Right ventricle myocardium inferior (tissue), 1 donor: ENCODE data around the gene SORCS2. TPM values are rescaled to one million over a fixed set of nuclear protein-coding genes. Genes with fewer than 3 reads are reported as not detected.

Source experiments
- ATAC-seq: fragments of 200-7000 bp; cut with Tn5 transposase; one replicate; pipeline ENCODE4 v1.9.1; 2020; ENCODE audit warnings: mild to moderate bottlenecking, moderate library complexity
- DNase-seq: peaks from one replicate; pipeline ENCODE4 v3.0.0; 2021; ENCODE audit errors: missing footprints
- intact Hi-C: fragments of 100-400 bp; cut with DNase I; formaldehyde crosslinking; loops from one replicate; pipeline ENCODE4 v1.11.0; 2022
- total RNA-seq: library from RNA; stranded (reverse); fragmentation: NEBNext Ultra II Directional; extraction: Animal tissue kit (Norgen Biotek cat#: 25700); gene quantifications from one replicate; pipeline ENCODE4 v1.2.1, GENCODE V29; 2021
- donor health status: DM: no; HTN: yes; CAD: no; lungs with severe emphysema.

Gene SORCS2
- total RNA-seq, 1 donor from 2014 or later: 1.1 TPM

- DNase-seq (peak; percentile 64), ATAC-seq (no peak)
- intact Hi-C loops: loop anchor here (10.0 kb wide), 1 partner anchor 413 kb away; no protein-coding TSS in a partner anchor
Measured at GRCh38 chr4:7301846-7302630, 109.7 kb downstream of the SORCS2 start.

GRCh38 chr4:7302781-7303404, 110.6 kb downstream of the SORCS2 start:
- ATAC-seq (no peak), DNase-seq (peak; percentile 45)
- intact Hi-C loops: loop anchor here (10.0 kb wide), 1 partner anchor 412 kb away; no protein-coding TSS in a partner anchor

GRCh38 chr4:7303561-7303960, 111.2 kb downstream of the SORCS2 start:
- intact Hi-C loops: loop anchor here (10.0 kb wide), 1 partner anchor 411 kb away; no protein-coding TSS in a partner anchor
- ATAC-seq: no peak

GRCh38 chr4:7304436-7304835, 112.1 kb downstream of the SORCS2 start:
- intact Hi-C loops: loop anchor here (10.0 kb wide), 1 partner anchor 410 kb away; no protein-coding TSS in a partner anchor
- ATAC-seq: no peak
- DNase-seq: no peak

More at GRCh38 chr4:7303561-7303960, 111.2 kb downstream of the SORCS2 start:
- no peak for DNase-seq

- ATAC-seq (no peak), DNase-seq (no peak)
- intact Hi-C loops: loop anchor here (10.0 kb wide), 1 partner anchor 409 kb away; no protein-coding TSS in a partner anchor
Measured at GRCh38 chr4:7306021-7306965, 114.0 kb downstream of the SORCS2 start.

- ATAC-seq (no peak), DNase-seq (no peak)
- intact Hi-C loops: loop anchor here (10.0 kb wide), 1 partner anchor 408 kb away; no protein-coding TSS in a partner anchor
Measured at GRCh38 chr4:7306986-7307385, 114.6 kb downstream of the SORCS2 start.

GRCh38 chr4:7307394-7308099, 115.2 kb downstream of the SORCS2 start:
- peak; percentile 20 for ATAC-seq
- intact Hi-C loops: loop anchor here (10.0 kb wide), 1 partner anchor 407 kb away; no protein-coding TSS in a partner anchor
- no peak for DNase-seq

GRCh38 chr4:7309181-7309580, 116.8 kb downstream of the SORCS2 start:
- DNase-seq (no peak), ATAC-seq (peak; percentile 45)
- intact Hi-C loops: loop anchor here (10.0 kb wide), 1 partner anchor 406 kb away; no protein-coding TSS in a partner anchor

- intact Hi-C loops: loop anchor here (10.0 kb wide), 1 partner anchor 405 kb away; no protein-coding TSS in a partner anchor
- ATAC-seq (no peak), DNase-seq (peak; percentile 11)
Measured at GRCh38 chr4:7309636-7310390, 117.5 kb downstream of the SORCS2 start.

- DNase-seq (peak; percentile 34), ATAC-seq (no peak)
- intact Hi-C loops: no loop called here
Measured at GRCh38 chr4:7310451-7310850, 118.1 kb downstream of the SORCS2 start.

GRCh38 chr4:7311205-7311604, 118.9 kb downstream of the SORCS2 start:
- intact Hi-C loops: no loop called here
- ATAC-seq: no peak
- DNase-seq: no peak

- intact Hi-C loops: no loop called here
- no peak for ATAC-seq
- peak; percentile 18 for DNase-seq
Measured at GRCh38 chr4:7312691-7313090, 120.4 kb downstream of the SORCS2 start.

GRCh38 chr4:7313347-7313811, 121.0 kb downstream of the SORCS2 start:
- intact Hi-C loops: no loop called here
- ATAC-seq (no peak), DNase-seq (peak; percentile 21)

GRCh38 chr4:7313991-7314390, 121.7 kb downstream of the SORCS2 start:
- ATAC-seq: no peak
- intact Hi-C loops: no loop called here
- DNase-seq: peak; percentile 33

GRCh38 chr4:7315286-7315685, 122.9 kb downstream of the SORCS2 start:
- ATAC-seq (no peak), DNase-seq (peak; percentile 22)
- intact Hi-C loops: no loop called here

- intact Hi-C loops: no loop called here
- ATAC-seq (no peak), DNase-seq (no peak)
Measured at GRCh38 chr4:7315935-7316334, 123.6 kb downstream of the SORCS2 start.

- no peak for DNase-seq
- intact Hi-C loops: no loop called here
- ATAC-seq: no peak
Measured at GRCh38 chr4:7319024-7319423, 126.7 kb downstream of the SORCS2 start.
